SU-DHL-6 (cell line): ENCODE data around the gene MAP3K20.

Source experiments
- H2AFZ ChIP-seq: fragments of 200-600 bp; sonication (generic); 2 replicates; pipeline ENCODE4 v1.6.1; 2014; ENCODE audit warnings: low read depth, mild to moderate bottlenecking, moderate library complexity, mixed read lengths, antibody characterized with exemption, low read length; ENCODE audit not compliant: severe bottlenecking
- H3F3A ChIP-seq: fragments of 200-600 bp; shearing (Covaris generic); 2 replicates; pipeline ENCODE4 v1.6.0; 2016; ENCODE audit warnings: antibody characterized with exemption, mild to moderate bottlenecking; ENCODE audit not compliant: insufficient read depth
- H3K27ac ChIP-seq: fragments of 200-600 bp; sonication (generic); 2 replicates; pipeline ENCODE4 v1.5.1; 2016; ENCODE audit warnings: low read depth, mild to moderate bottlenecking, low read length, moderate library complexity, mixed read lengths
- H3K27me3 ChIP-seq: fragments of 200-600 bp; sonication (generic), shearing (Covaris generic); 2 replicates; pipeline ENCODE4 v1.6.0; 2014; ENCODE audit warnings: mild to moderate bottlenecking, low read length
- H3K36me3 ChIP-seq: fragments of 200-600 bp; sonication (generic); 2 replicates; pipeline ENCODE4 v1.6.1; 2014; ENCODE audit warnings: mild to moderate bottlenecking, low read length, mixed read lengths
- H3K4me2 ChIP-seq: fragments of 300-600, 200-600 bp; shearing (Covaris generic), sonication (generic); 2 replicates; pipeline ENCODE4 v1.6.0; 2014; ENCODE audit warnings: low read length, low read depth, mild to moderate bottlenecking; ENCODE audit not compliant: poor library complexity, severe bottlenecking
- H3K4me3 ChIP-seq: fragments of 200-600 bp; sonication (generic); 2 replicates; pipeline ENCODE4 v1.5.1; 2014; ENCODE audit warnings: antibody characterized with exemption, low read length, mild to moderate bottlenecking, mixed read lengths; ENCODE audit not compliant: insufficient read depth, poor library complexity, severe bottlenecking
- H3K79me2 ChIP-seq: fragments of 200-600 bp; sonication (generic); 2 replicates; pipeline ENCODE4 v1.6.1; 2014; ENCODE audit warnings: mild to moderate bottlenecking, low read length, moderate library complexity; ENCODE audit not compliant: insufficient read depth
- H3K9ac ChIP-seq: fragments of 200-600 bp; sonication (generic); 2 replicates; pipeline ENCODE4 v1.7.0; 2014; ENCODE audit warnings: mild to moderate bottlenecking, low read length
- H3K9me2 ChIP-seq: fragments of 200-600 bp; sonication (generic); replicated peaks from 2 replicates; pipeline ENCODE4 v1.6.1; 2014; ENCODE audit warnings: low read length; ENCODE audit not compliant: insufficient read depth
- H3K9me3 ChIP-seq: fragments of 200-600 bp; sonication (generic); 2 replicates; pipeline ENCODE4 v1.6.1; 2014; ENCODE audit warnings: low read length, mixed read lengths; ENCODE audit not compliant: insufficient read depth
- H4K20me1 ChIP-seq: fragments of 200-600 bp; sonication (generic); 2 replicates; pipeline ENCODE4 v1.6.1; 2014; ENCODE audit warnings: low read depth, mild to moderate bottlenecking, antibody characterized with exemption, low read length, moderate library complexity, mixed read lengths
- CTCF ChIP-seq: fragments of 200-600 bp; sonication (generic); IDR thresholded peaks from one replicate; pipeline ENCODE4 v1.5.1; 2017; ENCODE audit warnings: antibody characterized with exemption, mild to moderate bottlenecking, low read length, moderate library complexity; ENCODE audit not compliant: insufficient read depth, poor library complexity, severe bottlenecking
- EZH2phosphoT487 ChIP-seq: fragments of 200-600 bp; sonication (generic), shearing (Covaris generic); conservative IDR thresholded peaks from 2 replicates; pipeline ENCODE4 v1.6.1; 2018; ENCODE audit warnings: mild to moderate bottlenecking, antibody characterized with exemption, low read length, moderate library complexity, mixed read lengths

MAP3K20 gene

GRCh38 chr2:173221937-173222594 lies 146.4 kb downstream of the MAP3K20 start:
- TF ChIP-seq EZH2phosphoT487, result no peak
- no peak for TF ChIP-seq CTCF
- Histone ChIP-seq H3K9ac (no peak overlapping the region), H3K79me2 (no peaks in the 10 kb centered on the region), H3K27me3 (no peaks in the 10 kb centered on the region), H3K4me2 (no peak overlapping the region), H3F3A (no peaks in the 10 kb centered on the region), H3K27ac (no peak overlapping the region), H3K9me2 (no peaks in the 10 kb centered on the region), H3K4me3 (no peak overlapping the region), H3K36me3 (no peaks in the 10 kb centered on the region), H4K20me1 (no peaks in the 10 kb centered on the region), H3K9me3 (no peaks in the 10 kb centered on the region), H2AFZ (no peak overlapping the region)

DNA sequence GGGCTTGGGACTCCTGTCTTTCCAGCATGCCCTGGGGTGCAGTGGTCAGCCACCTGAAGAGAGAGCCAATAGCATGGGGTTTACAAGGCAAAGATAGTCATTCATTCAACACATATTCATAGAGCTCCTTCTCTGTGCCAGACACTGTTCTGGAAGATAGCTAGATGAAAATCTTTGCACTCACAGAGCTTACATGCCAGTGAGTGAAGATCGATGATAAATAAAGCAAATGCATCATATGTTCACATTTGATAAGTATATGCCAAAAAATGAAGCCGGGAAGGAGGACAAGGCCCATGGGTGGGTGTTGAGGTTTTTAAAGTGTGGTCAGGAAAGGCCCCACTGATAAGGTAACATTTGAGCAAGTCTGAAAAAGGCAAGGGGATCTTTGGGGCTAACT lies 148.2 kb downstream of the MAP3K20 start:
- H3K27ac ChIP-seq, result no peak overlapping the region
- H3K79me2 ChIP-seq, result no peaks in the 10 kb centered on the region
- no peak overlapping the region for H3K4me3 ChIP-seq
- H3K27me3 ChIP-seq, result no peaks in the 10 kb centered on the region
- H3K4me2 ChIP-seq, result no peak overlapping the region
- TF ChIP-seq CTCF (no peak), EZH2phosphoT487 (no peak)
- no peaks in the 10 kb centered on the region for H3K9me3 ChIP-seq
- H3K9me2 ChIP-seq, result no peaks in the 10 kb centered on the region
- H3F3A ChIP-seq, result no peaks in the 10 kb centered on the region
- no peak overlapping the region for H3K9ac ChIP-seq
- no peaks in the 10 kb centered on the region for H3K36me3 ChIP-seq
- H2AFZ ChIP-seq, result no peak overlapping the region
- no peaks in the 10 kb centered on the region for H4K20me1 ChIP-seq

DNA sequence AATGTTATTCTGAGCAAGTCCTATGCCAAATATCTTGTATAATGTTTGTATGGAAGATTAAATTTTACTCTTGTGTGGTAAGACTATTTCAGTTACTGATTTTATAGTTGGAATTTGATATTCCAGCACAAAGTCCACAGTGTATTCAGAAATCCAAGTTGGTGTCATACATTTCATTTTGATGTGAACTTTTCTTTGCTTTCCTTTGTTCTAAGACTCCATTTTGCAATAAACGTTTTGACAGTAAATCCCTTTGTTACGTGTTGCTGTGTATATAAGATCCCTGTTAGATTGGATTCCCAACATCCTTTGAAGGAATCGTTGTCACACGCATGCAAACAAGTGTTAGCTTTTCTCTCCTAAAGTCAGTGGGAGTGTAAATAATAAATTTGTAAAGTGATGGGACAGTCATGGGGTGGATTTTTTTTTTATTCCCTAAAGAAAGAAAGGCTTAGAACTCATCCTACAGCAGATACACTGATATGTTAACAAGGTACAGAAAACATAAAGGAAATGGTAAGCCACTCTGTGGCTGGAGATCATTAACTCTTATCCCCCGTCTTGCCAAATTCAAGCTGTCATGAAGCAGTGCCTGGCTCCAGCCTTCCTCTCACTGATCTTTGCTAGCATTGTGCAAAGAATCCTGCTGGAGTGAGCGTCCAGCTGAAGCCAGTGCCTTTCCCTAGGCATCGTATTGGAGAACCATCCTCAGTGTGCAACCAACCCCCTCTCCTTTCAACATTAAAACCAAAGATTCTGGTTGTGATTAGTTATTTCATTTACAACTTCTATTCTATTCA lies 151.5 kb downstream of the MAP3K20 start:
- H3K9ac ChIP-seq, result no peak overlapping the region
- no peak overlapping the region for H3K4me3 ChIP-seq
- H2AFZ ChIP-seq, result no peak overlapping the region
- no peaks in the 10 kb centered on the region for H3K9me2 ChIP-seq
- H3K27me3 ChIP-seq, result no peaks in the 10 kb centered on the region
- H3K27ac ChIP-seq, result no peak overlapping the region
- H3K4me2 ChIP-seq, result no peak overlapping the region
- TF ChIP-seq CTCF (no peak), EZH2phosphoT487 (no peak)
- H4K20me1 ChIP-seq, result no peaks in the 10 kb centered on the region
- H3K79me2 ChIP-seq, result no peaks in the 10 kb centered on the region
- no peaks in the 10 kb centered on the region for H3K9me3 ChIP-seq
- no peaks in the 10 kb centered on the region for H3K36me3 ChIP-seq
- H3F3A ChIP-seq, result no peaks in the 10 kb centered on the region
